ENCODE results near the gene KRT3. TPM values are rescaled to one million over a fixed set of nuclear protein-coding genes. Genes with fewer than 3 reads are reported as not detected.
A peak's percentile ranks its signal among the peaks of the same experiment; 100 is the strongest.

KRT3 gene
- total RNA-seq = not detected

GRCh38 chr12:52795694-52796428 lies at the start of gene KRT3:
Gene KRT3 (minus strand): TSS chr12:52796117. CDS start chr12:52796042, 75 bp downstream.
- no peak for DNase-seq
- no peaks in the 10 kb centered on the region for H3K36me3 Mint-ChIP-seq (ENCODE audit: low read depth)
- ChIA-PET POLR2A (no interaction called here), CTCF (interaction anchor here (3.0 kb wide), 1 partner anchor 84 kb away, joined by 7 read pairs; no protein-coding TSS in a partner anchor)
- H3K4me1 Mint-ChIP-seq = peaks cover 3% of the 10 kb centered on the region
- no peak within 1 kb of the TSS for H3K4me3 Mint-ChIP-seq
- H3K27ac Mint-ChIP-seq = no peak within 1 kb of the TSS
- H3K9me3 Mint-ChIP-seq = no peaks in the 10 kb centered on the region
- H3K27me3 Mint-ChIP-seq = peaks cover 8% of the 10 kb centered on the region

DNA sequence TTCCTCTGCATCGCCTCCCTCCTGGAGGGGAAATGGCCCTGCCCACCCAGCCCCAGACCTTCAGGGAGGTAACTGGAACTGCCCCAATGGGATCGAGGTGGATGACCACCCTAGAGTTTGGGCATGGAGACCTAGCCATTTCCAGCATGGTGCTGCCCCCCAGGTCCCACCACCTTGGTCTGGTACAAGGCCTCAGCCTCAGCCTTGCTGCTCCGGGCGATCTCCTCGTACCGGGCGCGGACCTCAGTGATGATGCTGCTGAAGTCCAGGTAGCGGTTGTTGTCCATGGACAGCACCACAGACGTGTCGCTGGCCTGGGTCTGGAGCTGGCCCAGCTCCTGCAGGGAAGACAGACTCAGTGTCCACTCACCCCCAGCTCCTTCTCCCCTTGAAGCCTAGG lies 48.5 kb upstream of the KRT3 start:
- no peak overlapping the region for H3K4me3 Mint-ChIP-seq

GRCh38 chr12:52839436-52840105 lies 43.7 kb upstream of the KRT3 start:
- H3K4me3 Mint-ChIP-seq = no peak overlapping the region
- ChIA-PET POLR2A (no interaction called here), CTCF (interaction anchor here (1.6 kb wide), 1 partner anchor 30 kb away, joined by 5 read pairs; no protein-coding TSS in a partner anchor)

More for the DNA sequence above, 48.5 kb upstream of the KRT3 start:
- ChIA-PET POLR2A (no interaction called here), CTCF (no interaction called here)
- H3K36me3 Mint-ChIP-seq (ENCODE audit: low read depth) = no peaks in the 10 kb centered on the region
- DNase-seq = no peak
- H3K27me3 Mint-ChIP-seq = peaks cover 5% of the 10 kb centered on the region
- H3K4me1 Mint-ChIP-seq = no peaks in the 10 kb centered on the region
- H3K27ac Mint-ChIP-seq = no peak overlapping the region
- no peaks in the 10 kb centered on the region for H3K9me3 Mint-ChIP-seq

GRCh38 chr12:52838609-52839435 lies 42.9 kb upstream of the KRT3 start:
- CTCF ChIA-PET = no interaction called here
- POLR2A ChIA-PET = no interaction called here
- Mint-ChIP-seq H3K36me3 (ENCODE audit: low read depth) (no peaks in the 10 kb centered on the region), H3K27ac (no peak overlapping the region), H3K27me3 (peaks cover 6% of the 10 kb centered on the region), H3K4me1 (peaks cover 19% of the 10 kb centered on the region), H3K9me3 (no peaks in the 10 kb centered on the region), H3K4me3 (no peak overlapping the region)
- no peak for DNase-seq

More at GRCh38 chr12:52839436-52840105, 43.7 kb upstream of the KRT3 start:
- Mint-ChIP-seq H3K27me3 (peaks cover 6% of the 10 kb centered on the region), H3K36me3 (ENCODE audit: low read depth) (no peaks in the 10 kb centered on the region), H3K9me3 (no peaks in the 10 kb centered on the region), H3K27ac (no peak overlapping the region), H3K4me1 (peaks cover 19% of the 10 kb centered on the region)
- no peak for DNase-seq

- peaks cover 19% of the 10 kb centered on the region for H3K4me1 Mint-ChIP-seq
- ChIA-PET CTCF (no interaction called here), POLR2A (no interaction called here)
Measured at GRCh38 chr12:52837781-52838608, 42.1 kb upstream of the KRT3 start.

GRCh38 chr12:52837413-52837741 lies 41.5 kb upstream of the KRT3 start:
- Mint-ChIP-seq H3K4me1 (peaks cover 19% of the 10 kb centered on the region), H3K27ac (no peak overlapping the region), H3K36me3 (ENCODE audit: low read depth) (no peaks in the 10 kb centered on the region), H3K9me3 (no peaks in the 10 kb centered on the region), H3K4me3 (no peak overlapping the region), H3K27me3 (peaks cover 6% of the 10 kb centered on the region)
- ChIA-PET CTCF (no interaction called here), POLR2A (no interaction called here)
- no peak for DNase-seq

More at GRCh38 chr12:52837781-52838608, 42.1 kb upstream of the KRT3 start:
- Mint-ChIP-seq H3K27ac (no peak overlapping the region), H3K27me3 (peaks cover 6% of the 10 kb centered on the region), H3K36me3 (ENCODE audit: low read depth) (no peaks in the 10 kb centered on the region), H3K9me3 (no peaks in the 10 kb centered on the region), H3K4me3 (no peak overlapping the region)
- DNase-seq = no peak

GRCh38 chr12:52836491-52837412 lies 40.8 kb upstream of the KRT3 start:
- ChIA-PET CTCF (no interaction called here), POLR2A (no interaction called here)
- Mint-ChIP-seq H3K27me3 (peaks cover 6% of the 10 kb centered on the region), H3K4me3 (no peak overlapping the region), H3K4me1 (peaks cover 19% of the 10 kb centered on the region), H3K27ac (peak overlapping the region; percentile 22), H3K36me3 (ENCODE audit: low read depth) (no peaks in the 10 kb centered on the region), H3K9me3 (no peaks in the 10 kb centered on the region)
- no peak for DNase-seq

GRCh38 chr12:52836042-52836466 lies 40.1 kb upstream of the KRT3 start:
- Mint-ChIP-seq H3K36me3 (ENCODE audit: low read depth) (no peaks in the 10 kb centered on the region), H3K4me3 (no peak overlapping the region), H3K9me3 (no peaks in the 10 kb centered on the region), H3K27ac (peak overlapping the region; percentile 22), H3K4me1 (peaks cover 19% of the 10 kb centered on the region), H3K27me3 (peaks cover 4% of the 10 kb centered on the region)
- CTCF ChIA-PET = no interaction called here
- POLR2A ChIA-PET = no interaction called here
- peak; percentile 43 for DNase-seq

DNA sequence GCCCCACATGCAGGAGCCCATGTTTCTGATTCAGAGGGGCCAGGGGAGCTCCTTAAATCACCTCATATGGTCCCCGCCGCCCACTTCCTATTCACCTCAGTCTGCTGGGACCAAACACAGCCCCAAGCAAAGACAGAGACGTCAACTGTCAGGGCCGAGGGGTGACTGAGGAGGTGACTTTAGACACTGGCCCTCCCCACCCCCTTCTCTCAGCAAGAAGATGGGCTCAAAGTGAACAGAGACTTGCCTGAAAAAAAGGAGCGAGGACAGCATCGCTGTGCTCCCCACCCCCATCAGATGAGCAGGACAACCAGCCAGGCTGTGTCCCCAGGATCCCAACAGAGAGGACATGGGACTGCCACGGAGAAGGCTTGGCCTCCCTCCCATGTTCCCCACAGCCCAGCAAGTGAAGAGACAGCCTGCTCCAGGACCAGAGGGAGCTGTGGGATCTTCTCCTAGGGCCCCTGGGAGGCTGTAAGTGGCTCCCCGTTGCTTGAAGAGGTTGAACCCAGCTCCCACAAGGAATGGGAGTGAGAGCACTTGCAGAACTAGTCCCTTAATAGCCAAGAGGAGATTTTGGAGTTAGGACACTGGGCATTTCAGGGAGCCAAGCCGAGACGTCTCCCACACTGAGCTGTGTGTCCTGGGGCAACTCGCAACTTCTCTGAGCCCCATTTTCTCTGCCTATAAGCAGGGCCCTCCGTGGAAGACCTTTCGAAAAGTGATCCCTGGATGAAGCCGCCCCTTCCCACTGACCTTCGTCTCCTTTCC lies 39.5 kb upstream of the KRT3 start:
- H3K4me3 Mint-ChIP-seq = no peak overlapping the region
- H3K27ac Mint-ChIP-seq = peak overlapping the region; percentile 22
- POLR2A ChIA-PET = no interaction called here
- no peaks in the 10 kb centered on the region for H3K9me3 Mint-ChIP-seq
- H3K27me3 Mint-ChIP-seq = peaks cover 4% of the 10 kb centered on the region
- H3K4me1 Mint-ChIP-seq = peaks cover 19% of the 10 kb centered on the region
- H3K36me3 Mint-ChIP-seq (ENCODE audit: low read depth) = no peaks in the 10 kb centered on the region
- DNase-seq = no peak
- CTCF ChIA-PET = no interaction called here

- Mint-ChIP-seq H3K27ac (no peak overlapping the region), H3K9me3 (no peaks in the 10 kb centered on the region), H3K4me3 (no peak overlapping the region), H3K27me3 (peaks cover 8% of the 10 kb centered on the region), H3K4me1 (peaks cover 19% of the 10 kb centered on the region), H3K36me3 (ENCODE audit: low read depth) (no peaks in the 10 kb centered on the region)
- ChIA-PET POLR2A (no interaction called here), CTCF (no interaction called here)
- no peak for DNase-seq
Measured at GRCh38 chr12:52834727-52835001, 38.7 kb upstream of the KRT3 start.

DNA sequence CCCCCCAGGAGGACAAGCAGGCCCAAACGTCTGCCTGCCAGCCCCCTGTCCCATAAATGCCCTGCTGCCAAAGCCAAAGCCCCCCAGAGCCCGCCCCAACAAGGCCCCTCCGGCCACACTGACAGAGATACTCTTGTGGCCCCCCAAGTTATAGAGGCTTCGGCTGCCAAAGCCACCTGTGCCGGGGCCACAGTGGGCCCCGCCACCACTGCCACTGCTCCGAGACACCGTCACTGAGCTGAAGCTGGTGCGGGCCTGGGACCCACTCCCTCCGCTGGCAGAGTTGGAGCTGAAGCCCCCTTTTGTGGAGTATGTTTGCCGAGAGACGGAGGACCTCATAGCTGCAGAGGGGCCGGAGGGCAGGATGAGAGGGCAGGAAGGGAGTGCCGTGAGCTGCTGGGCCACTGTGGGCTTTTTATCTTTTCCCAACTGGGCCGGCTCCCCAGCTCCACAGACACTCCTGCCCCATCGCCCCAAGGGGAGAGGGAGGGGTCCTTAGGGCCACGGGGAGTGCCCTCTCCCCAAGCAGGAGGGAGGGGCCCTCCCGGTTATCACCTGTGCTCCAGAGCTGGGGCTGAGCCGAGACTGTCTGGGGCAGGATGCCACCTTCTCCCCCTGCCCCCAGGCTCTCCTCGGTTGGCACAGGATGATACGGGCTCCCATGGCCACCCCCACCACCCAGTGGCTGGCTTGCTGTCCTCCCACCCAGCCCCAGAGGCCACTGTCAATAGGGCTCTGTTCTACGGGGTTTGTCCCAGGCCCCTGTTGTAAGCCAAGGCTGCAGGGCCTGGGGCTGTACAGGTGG lies 38.2 kb upstream of the KRT3 start, which contains the start of gene KRT79:
TSS of gene KRT79 (minus strand) at position 390 of the 805 bp plus-strand sequence. CDS start at position 339, 51 bp downstream.
- no peak within 1 kb of the TSS for H3K27ac Mint-ChIP-seq
- no peak within 1 kb of the TSS for H3K4me3 Mint-ChIP-seq
- H3K36me3 Mint-ChIP-seq (ENCODE audit: low read depth) = no peaks in the 10 kb centered on the region
- H3K27me3 Mint-ChIP-seq = peaks cover 8% of the 10 kb centered on the region
- ChIA-PET POLR2A (no interaction called here), CTCF (no interaction called here)
- H3K9me3 Mint-ChIP-seq = no peaks in the 10 kb centered on the region
- DNase-seq = no peak
- peaks cover 19% of the 10 kb centered on the region for H3K4me1 Mint-ChIP-seq

Measured in activated CD4-positive, alpha-beta memory T cell treated with anti-CD3 and anti-CD28 coated beads, Interleukin-2, amount 10 ng/mL, durations not matched to agents 7 days and 5 days (primary cell).